HL-60 (cell line): ENCODE data around the gene PCA3.

Experiments used
- DNase-seq, 2 experiments: peaks; one replicate each; pipeline ENCODE4 v3.0.0-alpha.2; 2010 to 2020; ENCODE audit warnings: low read depth in 1 of 2, low spot score in 1 of 2
- H3K27ac ChIP-seq: fragments of 250-450 bp; sonication (Bioruptor Pico); replicated peaks from 2 replicates; pipeline ENCODE4 v1.5.1; 2020; ENCODE audit warnings: mild to moderate bottlenecking, moderate library complexity
- H3K27me3 ChIP-seq: fragments of 250-450 bp; sonication (Bioruptor Pico); 2 replicates; pipeline ENCODE4 v1.5.1; 2021; ENCODE audit warnings: mild to moderate bottlenecking, moderate library complexity; ENCODE audit not compliant: insufficient read depth, poor library complexity, severe bottlenecking
- H3K4me3 ChIP-seq: replicated peaks from 2 replicates; pipeline ENCODE4 v1.5.1; 2011; ENCODE audit warnings: mild to moderate bottlenecking, control low read depth, low read length; ENCODE audit not compliant: insufficient read depth
- GABPA ChIP-seq: IDR thresholded peaks from 2 replicates; pipeline ENCODE4 v1.6.1; 2012; ENCODE audit warnings: low read depth
- POLR2AphosphoS5 ChIP-seq: IDR thresholded peaks from 2 replicates; pipeline ENCODE4 v1.6.1; 2012; ENCODE audit warnings: low read depth
- SPI1 ChIP-seq: IDR thresholded peaks from 2 replicates; pipeline ENCODE4 v1.6.1; 2012; ENCODE audit warnings: low read depth, mild to moderate bottlenecking, borderline replicate concordance
- TF ChIP-seq, protein P1 (sequence below): IDR thresholded peaks from one replicate; pipeline ENCODE4 v1.5.1; 2011; ENCODE audit warnings: low read length, control low read depth, inconsistent platforms; ENCODE audit not compliant: insufficient read depth
- TF ChIP-seq, protein P2 (sequence below): IDR thresholded peaks from 2 replicates; pipeline ENCODE4 v1.6.1; 2012; ENCODE audit warnings: low read depth; ENCODE audit not compliant: insufficient replicate concordance

Gene PCA3

DNA sequence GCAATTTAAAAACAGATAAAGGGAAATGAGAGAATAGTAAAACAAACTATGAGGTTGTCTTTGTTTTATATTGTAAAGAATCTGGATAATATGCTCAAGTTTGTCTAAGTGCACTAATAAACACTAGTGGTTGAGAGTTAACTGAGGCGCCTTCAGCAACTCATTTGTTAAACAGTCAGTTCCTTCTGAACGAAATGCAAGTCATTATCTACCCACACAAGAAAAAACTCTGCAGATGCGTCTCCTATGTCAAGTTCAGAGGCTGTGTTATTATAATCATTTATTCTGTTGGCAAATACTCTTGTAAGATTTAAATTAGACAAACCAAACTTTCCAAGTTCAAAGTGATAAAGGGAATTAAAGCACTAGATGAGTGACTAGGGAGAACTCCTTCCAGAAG lies 20.3 kb upstream of the PCA3 start:
- Histone ChIP-seq H3K27ac (no peak overlapping the region), H3K4me3 (no peak overlapping the region), H3K27me3 (no peaks in the 10 kb centered on the region)
- no peak for DNase-seq
- TF ChIP-seq POLR2AphosphoS5 (no peak), SPI1 (no peak), GABPA (no peak)
- TF ChIP-seq, protein P1, sequence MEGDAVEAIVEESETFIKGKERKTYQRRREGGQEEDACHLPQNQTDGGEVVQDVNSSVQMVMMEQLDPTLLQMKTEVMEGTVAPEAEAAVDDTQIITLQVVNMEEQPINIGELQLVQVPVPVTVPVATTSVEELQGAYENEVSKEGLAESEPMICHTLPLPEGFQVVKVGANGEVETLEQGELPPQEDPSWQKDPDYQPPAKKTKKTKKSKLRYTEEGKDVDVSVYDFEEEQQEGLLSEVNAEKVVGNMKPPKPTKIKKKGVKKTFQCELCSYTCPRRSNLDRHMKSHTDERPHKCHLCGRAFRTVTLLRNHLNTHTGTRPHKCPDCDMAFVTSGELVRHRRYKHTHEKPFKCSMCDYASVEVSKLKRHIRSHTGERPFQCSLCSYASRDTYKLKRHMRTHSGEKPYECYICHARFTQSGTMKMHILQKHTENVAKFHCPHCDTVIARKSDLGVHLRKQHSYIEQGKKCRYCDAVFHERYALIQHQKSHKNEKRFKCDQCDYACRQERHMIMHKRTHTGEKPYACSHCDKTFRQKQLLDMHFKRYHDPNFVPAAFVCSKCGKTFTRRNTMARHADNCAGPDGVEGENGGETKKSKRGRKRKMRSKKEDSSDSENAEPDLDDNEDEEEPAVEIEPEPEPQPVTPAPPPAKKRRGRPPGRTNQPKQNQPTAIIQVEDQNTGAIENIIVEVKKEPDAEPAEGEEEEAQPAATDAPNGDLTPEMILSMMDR, result no peak
- TF ChIP-seq, protein P2, sequence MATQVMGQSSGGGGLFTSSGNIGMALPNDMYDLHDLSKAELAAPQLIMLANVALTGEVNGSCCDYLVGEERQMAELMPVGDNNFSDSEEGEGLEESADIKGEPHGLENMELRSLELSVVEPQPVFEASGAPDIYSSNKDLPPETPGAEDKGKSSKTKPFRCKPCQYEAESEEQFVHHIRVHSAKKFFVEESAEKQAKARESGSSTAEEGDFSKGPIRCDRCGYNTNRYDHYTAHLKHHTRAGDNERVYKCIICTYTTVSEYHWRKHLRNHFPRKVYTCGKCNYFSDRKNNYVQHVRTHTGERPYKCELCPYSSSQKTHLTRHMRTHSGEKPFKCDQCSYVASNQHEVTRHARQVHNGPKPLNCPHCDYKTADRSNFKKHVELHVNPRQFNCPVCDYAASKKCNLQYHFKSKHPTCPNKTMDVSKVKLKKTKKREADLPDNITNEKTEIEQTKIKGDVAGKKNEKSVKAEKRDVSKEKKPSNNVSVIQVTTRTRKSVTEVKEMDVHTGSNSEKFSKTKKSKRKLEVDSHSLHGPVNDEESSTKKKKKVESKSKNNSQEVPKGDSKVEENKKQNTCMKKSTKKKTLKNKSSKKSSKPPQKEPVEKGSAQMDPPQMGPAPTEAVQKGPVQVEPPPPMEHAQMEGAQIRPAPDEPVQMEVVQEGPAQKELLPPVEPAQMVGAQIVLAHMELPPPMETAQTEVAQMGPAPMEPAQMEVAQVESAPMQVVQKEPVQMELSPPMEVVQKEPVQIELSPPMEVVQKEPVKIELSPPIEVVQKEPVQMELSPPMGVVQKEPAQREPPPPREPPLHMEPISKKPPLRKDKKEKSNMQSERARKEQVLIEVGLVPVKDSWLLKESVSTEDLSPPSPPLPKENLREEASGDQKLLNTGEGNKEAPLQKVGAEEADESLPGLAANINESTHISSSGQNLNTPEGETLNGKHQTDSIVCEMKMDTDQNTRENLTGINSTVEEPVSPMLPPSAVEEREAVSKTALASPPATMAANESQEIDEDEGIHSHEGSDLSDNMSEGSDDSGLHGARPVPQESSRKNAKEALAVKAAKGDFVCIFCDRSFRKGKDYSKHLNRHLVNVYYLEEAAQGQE, result no peak

DNA sequence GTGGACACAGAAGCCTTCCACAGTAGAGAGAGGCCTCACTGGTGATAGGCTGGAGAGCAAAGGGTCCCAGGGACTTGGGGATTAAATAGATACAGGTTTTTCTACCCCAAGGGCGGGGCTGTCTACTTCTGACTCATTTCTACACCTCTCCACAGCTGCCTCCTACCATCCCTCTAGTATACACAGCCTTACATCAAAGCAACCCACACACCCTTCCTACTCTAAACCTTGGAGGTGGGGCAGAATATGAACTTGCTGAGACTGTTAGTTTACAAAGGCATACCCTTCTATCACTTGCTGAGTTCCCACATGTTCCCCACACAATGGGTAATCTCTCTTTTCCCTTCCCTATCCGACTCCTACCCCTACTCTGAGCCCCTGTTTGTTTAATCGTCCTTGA lies 19.9 kb upstream of the PCA3 start:
- Histone ChIP-seq H3K27me3 (no peaks in the 10 kb centered on the region), H3K4me3 (no peak overlapping the region), H3K27ac (no peak overlapping the region)
- TF ChIP-seq, protein P2, result no peak
- TF ChIP-seq SPI1, result no peak
- TF ChIP-seq, protein P1, result no peak
- no peak for TF ChIP-seq POLR2AphosphoS5
- TF ChIP-seq GABPA, result no peak
- no peak for DNase-seq

GRCh38 chr9:76751001-76751400 lies 13.2 kb upstream of the PCA3 start:
- H3K4me3 ChIP-seq, result no peak overlapping the region
- H3K27me3 ChIP-seq, result no peaks in the 10 kb centered on the region
- H3K27ac ChIP-seq, result no peak overlapping the region
- no peak for DNase-seq
- TF ChIP-seq, protein P1, result no peak
- TF ChIP-seq SPI1, result no peak
- TF ChIP-seq, protein P2, result no peak
- TF ChIP-seq GABPA, result no peak
- TF ChIP-seq POLR2AphosphoS5, result no peak
